ENCODE results near the gene RTCA. TPM values are rescaled to one million over a fixed set of nuclear protein-coding genes. Genes with fewer than 3 reads are reported as not detected.

The RTCA gene
- total RNA-seq, 1 donor from 2014 or later = 78.0 TPM

GRCh38 chr1:100234432-100234831, 31.6 kb upstream of the RTCA start:
- no peak overlapping the region for H3K4me3 Mint-ChIP-seq (ENCODE audit: unreplicated experiment)
- H3K4me2 ChIP-seq (ENCODE audit: low read length) = no peak overlapping the region
- peaks cover 18% of the 10 kb centered on the region for H3K36me3 Mint-ChIP-seq (ENCODE audit: low read depth, unreplicated experiment)
- H3K9me3 Mint-ChIP-seq (ENCODE audit: unreplicated experiment) = no peaks in the 10 kb centered on the region
- H3K27me3 Mint-ChIP-seq (ENCODE audit: low read depth, unreplicated experiment) = no peaks in the 10 kb centered on the region
- H3K36me3 ChIP-seq (ENCODE audit: insufficient read depth, low read length) = peaks cover 20% of the 10 kb centered on the region
- TF ChIP-seq CTCF (IDR thresholded peaks at IDR 0.05; ENCODE audit: insufficient read depth, low read depth, low read length) (no peak), EZH2 (IDR thresholded peaks at IDR 0.05; ENCODE audit: insufficient read depth, low read length) (no peak)
- H3K9ac ChIP-seq (ENCODE audit: low read length) = no peak overlapping the region
- no peak overlapping the region for H2AFZ ChIP-seq (ENCODE audit: low read depth, low read length)
- no peaks in the 10 kb centered on the region for H3K4me1 Mint-ChIP-seq (ENCODE audit: low read depth, unreplicated experiment)
- H3K9me3 ChIP-seq (ENCODE audit: insufficient read depth, low read depth, low read length) = no peaks in the 10 kb centered on the region
- H4K20me1 ChIP-seq (ENCODE audit: insufficient read depth, low read length) = no peaks in the 10 kb centered on the region
- no peaks in the 10 kb centered on the region for H3K4me1 ChIP-seq (ENCODE audit: insufficient read depth, low read length)
- no peaks in the 10 kb centered on the region for H3K79me2 ChIP-seq (ENCODE audit: insufficient read depth, low read length)
- H3K4me3 ChIP-seq (ENCODE audit: insufficient read depth, low read depth, low read length) = no peak overlapping the region
- no peaks in the 10 kb centered on the region for H3K27me3 ChIP-seq (ENCODE audit: insufficient read depth, low read length)
- no peak overlapping the region for H3K27ac Mint-ChIP-seq (ENCODE audit: unreplicated experiment)
- no peak overlapping the region for H3K27ac ChIP-seq (ENCODE audit: low read depth, low read length)
- FAIRE-seq = no peak
- no peak for DNase-seq (ENCODE audit: low read depth)

GRCh38 chr1:100237091-100237490, 28.9 kb upstream of the RTCA start:
- H3K4me1 ChIP-seq (ENCODE audit: insufficient read depth, low read length) = no peaks in the 10 kb centered on the region
- DNase-seq (ENCODE audit: low read depth) = no peak
- H2AFZ ChIP-seq (ENCODE audit: low read depth, low read length) = no peak overlapping the region
- H3K27ac ChIP-seq (ENCODE audit: low read depth, low read length) = no peak overlapping the region
- peaks cover 13% of the 10 kb centered on the region for H3K36me3 Mint-ChIP-seq (ENCODE audit: low read depth, unreplicated experiment)
- peaks cover 22% of the 10 kb centered on the region for H3K36me3 ChIP-seq (ENCODE audit: insufficient read depth, low read length)
- no peaks in the 10 kb centered on the region for H3K4me1 Mint-ChIP-seq (ENCODE audit: low read depth, unreplicated experiment)
- H3K27ac Mint-ChIP-seq (ENCODE audit: unreplicated experiment) = no peak overlapping the region
- H3K4me3 ChIP-seq (ENCODE audit: insufficient read depth, low read depth, low read length) = no peak overlapping the region
- H3K27me3 ChIP-seq (ENCODE audit: insufficient read depth, low read length) = no peaks in the 10 kb centered on the region
- H3K27me3 Mint-ChIP-seq (ENCODE audit: low read depth, unreplicated experiment) = no peaks in the 10 kb centered on the region
- no peak overlapping the region for H3K9ac ChIP-seq (ENCODE audit: low read length)
- H3K79me2 ChIP-seq (ENCODE audit: insufficient read depth, low read length) = peaks cover 6% of the 10 kb centered on the region
- H3K4me3 Mint-ChIP-seq (ENCODE audit: unreplicated experiment) = no peak overlapping the region
- TF ChIP-seq EZH2 (IDR thresholded peaks at IDR 0.05; ENCODE audit: insufficient read depth, low read length) (no peak), CTCF (IDR thresholded peaks at IDR 0.05; ENCODE audit: insufficient read depth, low read depth, low read length) (no peak)
- no peak overlapping the region for H3K4me2 ChIP-seq (ENCODE audit: low read length)
- H4K20me1 ChIP-seq (ENCODE audit: insufficient read depth, low read length) = no peaks in the 10 kb centered on the region
- FAIRE-seq = no peak
- H3K9me3 Mint-ChIP-seq (ENCODE audit: unreplicated experiment) = no peaks in the 10 kb centered on the region
- H3K9me3 ChIP-seq (ENCODE audit: insufficient read depth, low read depth, low read length) = no peaks in the 10 kb centered on the region

- Histone ChIP-seq H3K36me3 (ENCODE audit: insufficient read depth, low read length) (peaks cover 9% of the 10 kb centered on the region), H3K79me2 (ENCODE audit: insufficient read depth, low read length) (peaks cover 22% of the 10 kb centered on the region), H4K20me1 (ENCODE audit: insufficient read depth, low read length) (peaks cover 3% of the 10 kb centered on the region), H3K9ac (ENCODE audit: low read length) (no peak overlapping the region), H2AFZ (ENCODE audit: low read depth, low read length) (no peak overlapping the region), H3K27ac (ENCODE audit: low read depth, low read length) (no peak overlapping the region), H3K9me3 (ENCODE audit: insufficient read depth, low read depth, low read length) (no peaks in the 10 kb centered on the region), H3K4me3 (ENCODE audit: insufficient read depth, low read depth, low read length) (no peak overlapping the region), H3K4me1 (ENCODE audit: insufficient read depth, low read length) (no peaks in the 10 kb centered on the region), H3K27me3 (ENCODE audit: insufficient read depth, low read length) (no peaks in the 10 kb centered on the region), H3K4me2 (ENCODE audit: low read length) (no peak overlapping the region)
- Mint-ChIP-seq H3K27me3 (ENCODE audit: low read depth, unreplicated experiment) (no peaks in the 10 kb centered on the region), H3K4me1 (ENCODE audit: low read depth, unreplicated experiment) (no peaks in the 10 kb centered on the region), H3K27ac (ENCODE audit: unreplicated experiment) (no peak overlapping the region), H3K36me3 (ENCODE audit: low read depth, unreplicated experiment) (peaks cover 13% of the 10 kb centered on the region), H3K4me3 (ENCODE audit: unreplicated experiment) (no peak overlapping the region), H3K9me3 (ENCODE audit: unreplicated experiment) (no peaks in the 10 kb centered on the region)
- DNase-seq (ENCODE audit: low read depth) (no peak), FAIRE-seq (no peak)
- TF ChIP-seq CTCF (IDR thresholded peaks at IDR 0.05; ENCODE audit: insufficient read depth, low read depth, low read length) (no peak), EZH2 (IDR thresholded peaks at IDR 0.05; ENCODE audit: insufficient read depth, low read length) (no peak)
Measured at GRCh38 chr1:100239961-100240360, 26.1 kb upstream of the RTCA start.

Data from astrocyte (in vitro differentiated cells and primary cell).